ENCODE data around the gene FNDC3B.

GRCh38 chr3:172210355-172210754, 171.0 kb downstream of the FNDC3B start:
- TF ChIP-seq CTCF (IDR thresholded peaks at IDR 0.05) (no peak), POLR2A (IDR thresholded peaks at IDR 0.05) (no peak)
